Non-pigmented ciliary epithelial cell (primary cell): ENCODE data around the gene ITGAL.
A peak's percentile ranks its signal among the peaks of the same experiment; 100 is the strongest.

ENCODE experiments used
- DNase-seq: peaks from one replicate; pipeline ENCODE4 v3.0.0-alpha.2; 2010; ENCODE audit warnings: low read depth

Gene ITGAL

GRCh38 chr16:30567160-30567990 lies 94.8 kb downstream of the ITGAL start:
- DNase-seq: no peak

GRCh38 chr16:30567991-30568638 lies 95.6 kb downstream of the ITGAL start:
- no peak for DNase-seq

- DNase-seq: no peak
Measured at GRCh38 chr16:30569281-30569680, 96.7 kb downstream of the ITGAL start.

DNA sequence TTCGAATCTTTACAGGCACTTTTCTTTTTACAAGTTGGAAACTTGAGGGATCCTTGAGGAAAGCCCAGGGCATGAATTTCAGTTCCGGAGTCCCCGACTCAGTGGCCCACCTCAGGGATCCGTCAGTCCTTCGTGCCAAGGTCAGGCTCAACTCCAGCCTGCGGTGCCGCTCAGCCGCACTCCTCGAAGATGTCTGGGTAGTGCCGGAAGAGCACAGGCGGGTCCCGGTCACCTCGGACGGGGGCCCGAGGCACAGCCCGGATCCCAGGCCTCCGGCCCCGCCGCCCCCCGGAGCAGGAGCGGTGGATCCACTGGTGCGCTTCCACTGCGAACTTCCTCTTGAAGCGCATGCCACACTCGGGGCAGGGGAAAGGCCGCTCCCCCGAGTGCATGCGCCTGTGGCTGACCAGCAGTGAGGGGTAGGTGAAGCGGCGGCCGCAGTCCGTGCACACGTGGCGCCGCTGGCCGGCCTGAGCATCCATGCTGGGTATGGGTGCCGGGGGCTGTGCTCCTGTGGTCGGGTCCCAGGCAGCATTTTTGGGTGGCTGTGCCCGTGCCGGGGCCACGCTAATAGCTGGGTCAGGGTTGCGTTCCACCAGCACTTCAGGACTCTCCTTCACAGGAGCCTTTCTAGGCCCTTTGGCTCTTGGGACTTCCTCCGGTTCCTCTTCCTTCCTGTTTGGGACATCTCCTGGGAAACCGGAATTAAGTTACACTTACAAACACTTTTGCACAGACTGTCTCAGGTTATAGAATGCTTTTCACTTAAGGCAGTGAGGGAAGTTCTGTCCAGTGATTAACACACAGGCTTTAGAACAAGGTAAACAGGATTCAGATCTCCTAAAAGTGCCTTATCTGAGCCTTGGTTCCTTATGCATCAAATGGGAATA lies 97.4 kb downstream of the ITGAL start:
- DNase-seq: no peak

DNA sequence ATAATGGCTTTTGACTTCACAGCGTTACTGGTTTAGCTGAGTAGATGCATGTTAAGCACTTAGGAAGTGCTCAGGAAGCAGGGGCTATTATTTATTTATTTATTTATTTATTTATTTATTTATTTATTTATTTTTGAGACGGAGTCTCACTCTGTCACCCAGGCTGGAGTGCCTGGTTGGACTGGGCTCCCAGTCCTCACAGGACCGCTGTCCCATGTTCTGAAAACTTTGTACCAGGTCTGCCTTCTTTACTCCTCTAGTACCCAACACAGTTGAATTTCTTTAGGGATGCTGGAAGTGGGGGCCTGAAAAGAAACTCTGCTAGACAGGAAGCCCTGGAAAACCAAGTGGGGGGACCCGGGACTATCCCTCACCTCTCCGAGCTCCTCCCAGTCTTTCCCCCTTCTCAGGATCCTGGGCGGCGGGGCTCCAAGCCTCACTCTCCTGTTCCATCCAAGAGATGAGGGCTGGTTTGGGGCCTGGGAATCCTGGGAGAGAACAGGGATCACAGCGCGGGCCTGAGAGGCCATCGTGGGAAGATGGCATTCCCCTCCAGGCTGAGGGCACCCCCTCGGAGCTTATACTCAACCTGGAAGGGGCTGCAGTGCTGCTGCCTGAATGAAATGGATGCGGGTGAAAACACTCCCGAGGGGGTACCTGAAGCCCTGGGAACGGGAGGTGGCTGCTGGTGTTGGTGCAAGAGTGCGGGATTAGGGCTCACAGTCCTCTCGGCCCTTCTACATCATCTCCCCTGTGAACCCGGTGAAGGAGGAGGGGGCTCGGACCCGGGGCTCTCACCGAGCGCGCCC lies 98.3 kb downstream of the ITGAL start:
- no peak for DNase-seq

GRCh38 chr16:30571445-30572322 lies 99.1 kb downstream of the ITGAL start, which contains the start of gene ZNF688:
Gene ZNF688 (minus strand): TSS chr16:30571714. CDS start chr16:30571629, 85 bp downstream.
- peak; percentile 89 for DNase-seq
